Measurements from ENCODE around the gene TXNDC9. TPM values are rescaled to one million over a fixed set of nuclear protein-coding genes. Genes with fewer than 3 reads are reported as not detected.
"Not testable (repeated sequence)": the region's sequence is repeated elsewhere in the genome, so short reads cannot be mapped to it uniquely, and the experiment has no call there.

Gene TXNDC9
- polyA plus RNA-seq, 1 donor, result 46.2 TPM

DNA sequence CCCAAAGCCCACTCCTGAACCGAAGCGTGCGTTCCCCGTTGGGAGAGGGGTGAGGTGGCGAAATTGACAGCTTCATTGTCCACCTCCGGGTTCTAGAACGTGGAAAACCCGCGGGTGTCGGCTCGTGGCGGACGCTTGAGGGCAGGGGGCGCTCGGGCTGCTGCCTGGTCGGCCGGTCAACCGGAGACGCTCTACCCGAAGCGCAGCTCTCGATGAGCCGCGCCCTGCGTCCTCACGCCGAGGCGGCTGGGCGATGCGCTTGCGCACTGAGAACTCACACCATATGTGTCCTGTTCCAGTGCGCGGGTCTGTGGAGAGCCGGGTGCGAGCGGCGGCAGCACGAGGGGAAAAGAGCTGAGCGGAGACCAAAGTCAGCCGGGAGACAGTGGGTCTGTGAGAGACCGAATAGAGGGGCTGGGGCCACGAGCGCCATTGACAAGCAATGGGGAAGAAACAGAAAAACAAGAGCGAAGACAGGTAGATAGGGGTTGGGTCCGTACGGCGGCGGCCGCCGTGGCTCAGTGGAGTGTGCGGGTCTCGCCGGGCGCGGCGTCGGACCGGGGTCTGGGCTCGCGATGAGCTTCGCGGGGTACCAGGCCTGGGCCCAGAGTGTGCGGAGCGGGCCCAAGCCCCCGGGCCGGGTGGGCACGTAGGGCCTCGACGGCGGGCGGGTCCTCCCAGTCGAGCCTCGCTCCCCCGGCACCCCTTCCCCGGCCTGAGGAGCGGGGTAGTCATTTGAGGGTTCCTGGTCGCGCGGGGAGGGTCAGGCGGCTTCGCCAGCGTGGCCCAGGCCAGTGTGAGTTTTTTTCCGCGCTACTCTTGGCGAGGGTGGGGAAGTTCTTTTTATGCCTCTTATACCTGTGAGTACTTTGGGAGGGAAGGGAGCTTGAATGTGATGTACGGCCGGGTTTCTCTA, 1.2 kb upstream of the TXNDC9 start, which contains the start of gene EIF5B:
EIF5B (plus strand) TSS at position 277 of the 916 bp plus-strand sequence; CDS start at position 443, 166 bp downstream.
- DNase-seq, result peak; percentile 95

- DNase-seq, result no peak
These were observed 625 bp upstream of the TXNDC9 start for GRCh38 chr2:99336804-99337112.

DNA sequence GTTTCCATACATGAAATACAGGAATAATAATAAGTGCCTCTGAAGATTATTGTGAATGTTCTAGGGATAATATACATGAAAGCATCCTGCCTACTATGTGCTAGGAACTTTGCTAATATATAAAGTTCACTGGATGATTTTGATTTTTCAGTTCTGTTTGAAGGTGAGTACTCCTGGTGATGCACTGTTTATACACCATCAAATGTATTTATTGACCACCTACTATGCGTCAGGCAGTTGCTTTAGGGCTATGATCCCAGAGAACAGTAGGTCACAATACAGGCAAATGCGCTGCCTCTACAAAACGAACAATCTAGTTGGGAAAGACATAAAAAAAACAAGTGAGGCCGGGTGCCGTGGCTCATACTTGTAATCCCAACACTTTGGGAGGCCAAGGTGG, 10.7 kb downstream of the TXNDC9 start:
- DNase-seq, result no peak

DNA sequence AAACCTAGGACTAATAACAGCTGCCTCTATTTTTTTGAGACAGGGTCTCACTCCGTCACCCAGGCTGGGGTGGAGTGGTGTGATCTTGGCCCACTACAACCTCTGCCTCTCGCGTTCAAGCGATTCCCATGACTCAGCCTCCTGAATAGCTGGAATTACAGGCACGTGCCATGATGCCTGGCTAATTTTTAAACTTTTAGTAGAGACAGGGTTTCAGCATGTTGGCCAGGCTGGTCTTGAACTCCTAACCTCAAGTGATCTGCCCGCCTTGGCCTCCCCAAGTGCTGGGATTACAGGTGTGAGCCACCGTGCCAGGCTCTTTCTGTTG, 18.3 kb downstream of the TXNDC9 start:
- DNase-seq, result not testable (repeated sequence)

GRCh38 chr2:99317161-99317872, 18.8 kb downstream of the TXNDC9 start:
- no peak for DNase-seq

DNA sequence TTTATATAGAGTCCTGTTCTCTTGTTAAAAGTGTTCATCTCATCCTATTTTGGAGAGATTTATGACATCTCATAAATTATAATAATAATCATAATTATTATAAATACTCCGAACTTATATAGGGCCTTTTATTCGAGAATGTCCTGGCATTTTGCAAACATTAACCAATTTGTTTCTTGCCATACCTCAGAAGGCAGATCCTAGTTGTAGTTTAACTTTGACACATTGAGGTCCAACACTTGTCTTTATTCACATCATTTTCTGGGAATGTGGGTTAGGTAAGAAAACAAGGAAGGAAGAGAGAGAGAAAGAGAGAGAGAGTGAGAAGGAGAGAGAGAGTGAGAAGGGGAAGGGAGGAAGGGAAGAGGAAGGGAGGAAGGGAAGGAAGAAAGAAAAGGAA, 35.0 kb downstream of the TXNDC9 start, which contains the start of gene LYG1:
LYG1 (minus strand) TSS at position 101 of the 400 bp plus-strand sequence. CDS start 5,527 bp downstream, outside the sequence.
- not testable (repeated sequence) for DNase-seq

DNA sequence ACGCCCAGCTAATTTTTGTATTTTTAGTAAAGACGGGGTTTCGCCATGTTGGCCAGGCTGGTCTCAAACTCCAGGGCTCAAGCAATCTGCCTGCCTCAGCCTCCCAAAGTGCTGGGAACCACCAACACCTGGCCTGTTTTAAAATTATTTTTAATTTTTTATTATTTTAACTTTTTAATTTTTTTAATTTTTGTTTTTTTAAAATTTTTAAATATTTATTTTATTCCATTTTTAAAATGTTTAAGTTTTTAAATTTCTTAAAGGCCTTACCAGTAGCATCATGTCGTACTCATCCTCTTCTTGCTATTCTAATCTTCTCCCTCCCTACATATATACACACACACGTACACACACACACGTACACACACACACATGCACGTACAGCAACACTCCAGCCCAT, 36.6 kb downstream of the TXNDC9 start:
- DNase-seq, result no peak

DNA sequence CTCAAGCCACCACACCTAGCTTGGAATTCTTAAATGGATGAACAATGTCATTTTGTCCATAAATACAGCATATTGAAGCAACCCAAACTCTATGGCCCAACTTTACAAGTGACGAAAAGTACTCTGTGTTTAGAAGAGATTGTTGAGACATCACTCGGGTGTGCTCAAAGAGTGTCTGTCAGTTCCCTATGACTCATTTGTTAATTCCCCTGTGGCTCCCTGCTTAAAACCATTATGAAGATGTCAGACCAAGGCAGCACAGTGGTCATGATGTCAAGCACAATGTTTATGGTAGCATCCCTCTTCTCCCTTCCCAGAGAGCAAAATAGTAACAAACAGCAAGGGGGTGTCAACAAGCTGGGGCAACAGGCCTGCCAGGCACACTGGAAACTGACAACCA, 38.1 kb downstream of the TXNDC9 start:
- no peak for DNase-seq

GRCh38 chr2:99285526-99285925, 50.6 kb downstream of the TXNDC9 start:
- no peak for DNase-seq

DNA sequence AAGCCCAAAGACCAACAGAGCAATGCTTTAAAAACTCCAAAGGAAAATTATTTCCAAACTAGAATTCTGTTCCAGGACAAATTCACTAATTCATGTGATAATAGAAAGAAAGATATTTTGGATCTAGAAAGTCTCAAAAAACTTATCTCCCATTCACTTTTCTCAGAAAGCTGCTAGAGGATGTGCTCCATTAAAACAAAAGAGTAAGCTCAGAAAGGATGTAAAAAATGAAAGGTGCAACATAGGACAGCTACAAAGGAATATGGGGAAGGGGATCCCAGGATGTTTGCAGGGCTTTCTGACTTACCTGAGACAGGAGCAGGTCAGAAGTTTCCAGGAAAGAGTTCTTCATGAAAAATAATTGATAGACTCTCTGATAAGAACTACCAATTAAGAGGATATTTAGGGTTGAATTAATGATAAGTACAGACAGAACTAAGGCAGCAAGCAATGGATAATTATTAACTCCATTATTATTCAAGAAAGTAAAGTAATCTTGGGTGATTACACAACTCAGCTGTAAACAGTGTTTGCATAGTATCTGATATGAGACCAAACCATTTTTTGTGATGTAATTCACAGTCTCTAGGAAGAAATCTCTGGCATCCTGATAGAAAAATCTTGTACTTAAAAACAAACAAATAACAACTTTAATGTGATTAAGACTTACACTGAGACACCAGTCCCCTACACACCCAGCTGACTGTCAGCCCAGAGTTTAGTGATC, 56.0 kb downstream of the TXNDC9 start:
- no peak for DNase-seq

- DNase-seq, result no peak
These were observed 57.3 kb downstream of the TXNDC9 start for GRCh38 chr2:99278793-99279291.

GRCh38 chr2:99278195-99278765, 57.9 kb downstream of the TXNDC9 start:
- not testable (repeated sequence) for DNase-seq

GRCh38 chr2:99275882-99276281, 60.3 kb downstream of the TXNDC9 start:
- no peak for DNase-seq

Other genes with a start within 250 kb of the TXNDC9 start
- gene C2orf15, start 194.6 kb downstream of the TXNDC9 start, polyA plus RNA-seq (ENCODE audit: insufficient read length), result 12.8 TPM
- gene TSGA10, start 181.4 kb downstream of the TXNDC9 start, polyA plus RNA-seq (ENCODE audit: insufficient read length), result 24.8 TPM
- gene LIPT1, start 181.4 kb downstream of the TXNDC9 start, polyA plus RNA-seq (ENCODE audit: insufficient read length), result 18.7 TPM
- gene MITD1, start 155.3 kb downstream of the TXNDC9 start, polyA plus RNA-seq (ENCODE audit: insufficient read length), result 59.4 TPM
- gene MRPL30, start 155.1 kb downstream of the TXNDC9 start, polyA plus RNA-seq (ENCODE audit: insufficient read length), result 57.3 TPM
- 1.0 TPM for gene LYG2, start 80.7 kb downstream of the TXNDC9 start, polyA plus RNA-seq (ENCODE audit: insufficient read length)
- 4.2 TPM for gene LYG1, start 35.1 kb downstream of the TXNDC9 start, polyA plus RNA-seq (ENCODE audit: insufficient read length)
- 84.8 TPM for gene EIF5B, start 1.1 kb upstream of the TXNDC9 start, polyA plus RNA-seq (ENCODE audit: insufficient read length)
- gene REV1, start 153.7 kb upstream of the TXNDC9 start, polyA plus RNA-seq (ENCODE audit: insufficient read length), result 85.5 TPM

Measured in left kidney (tissue), 2 donors.